Measurements from ENCODE around the gene MIA. TPM values are rescaled to one million over a fixed set of nuclear protein-coding genes. Genes with fewer than 3 reads are reported as not detected.
"Not testable (repeated sequence)": the region's sequence is repeated elsewhere in the genome, so short reads cannot be mapped to it uniquely, and the experiment has no call there.

MIA gene
- total RNA-seq, 2 experiments from 2014 or later: not detected

GRCh38 chr19:40766385-40766784, 8.9 kb upstream of the MIA start:
- POLR2A ChIA-PET: interaction anchor here (0.6 to 1.2 kb wide), 4 partner anchors 11 to 82 kb away, joined by 3 to 4 read pairs (median 4); no protein-coding TSS in a partner anchor
- not testable (repeated sequence) for H3K4me3 Mint-ChIP-seq; DNase-seq; H3K9me3 Mint-ChIP-seq (ENCODE audit: insufficient read depth); ATAC-seq; H3K27me3 Mint-ChIP-seq (ENCODE audit: low read depth)
- peak overlapping the region; percentile 43 for H3K27ac Mint-ChIP-seq
- peaks cover 74% of the 10 kb centered on the region for H3K36me3 Mint-ChIP-seq (ENCODE audit: low read depth)
- peaks cover 63% of the 10 kb centered on the region for H3K4me1 Mint-ChIP-seq (ENCODE audit: low read depth)
- CTCF ChIA-PET: interaction anchor here (1.3 kb wide), 1 partner anchor 32 kb away, joined by 4 read pairs; the partner anchor contains the start of gene EGLN2

- no peak overlapping the region for H3K27ac Mint-ChIP-seq
- ChIA-PET POLR2A (no interaction called here), CTCF (no interaction called here)
- DNase-seq: no peak
- H3K36me3 Mint-ChIP-seq (ENCODE audit: low read depth): peaks cover 56% of the 10 kb centered on the region
- H3K27me3 Mint-ChIP-seq (ENCODE audit: low read depth): no peaks in the 10 kb centered on the region
- no peaks in the 10 kb centered on the region for H3K9me3 Mint-ChIP-seq (ENCODE audit: insufficient read depth)
- peaks cover 41% of the 10 kb centered on the region for H3K4me1 Mint-ChIP-seq (ENCODE audit: low read depth)
- no peak for ATAC-seq
- no peak overlapping the region for H3K4me3 Mint-ChIP-seq
These were observed 6.5 kb upstream of the MIA start for GRCh38 chr19:40768869-40769268.

DNA sequence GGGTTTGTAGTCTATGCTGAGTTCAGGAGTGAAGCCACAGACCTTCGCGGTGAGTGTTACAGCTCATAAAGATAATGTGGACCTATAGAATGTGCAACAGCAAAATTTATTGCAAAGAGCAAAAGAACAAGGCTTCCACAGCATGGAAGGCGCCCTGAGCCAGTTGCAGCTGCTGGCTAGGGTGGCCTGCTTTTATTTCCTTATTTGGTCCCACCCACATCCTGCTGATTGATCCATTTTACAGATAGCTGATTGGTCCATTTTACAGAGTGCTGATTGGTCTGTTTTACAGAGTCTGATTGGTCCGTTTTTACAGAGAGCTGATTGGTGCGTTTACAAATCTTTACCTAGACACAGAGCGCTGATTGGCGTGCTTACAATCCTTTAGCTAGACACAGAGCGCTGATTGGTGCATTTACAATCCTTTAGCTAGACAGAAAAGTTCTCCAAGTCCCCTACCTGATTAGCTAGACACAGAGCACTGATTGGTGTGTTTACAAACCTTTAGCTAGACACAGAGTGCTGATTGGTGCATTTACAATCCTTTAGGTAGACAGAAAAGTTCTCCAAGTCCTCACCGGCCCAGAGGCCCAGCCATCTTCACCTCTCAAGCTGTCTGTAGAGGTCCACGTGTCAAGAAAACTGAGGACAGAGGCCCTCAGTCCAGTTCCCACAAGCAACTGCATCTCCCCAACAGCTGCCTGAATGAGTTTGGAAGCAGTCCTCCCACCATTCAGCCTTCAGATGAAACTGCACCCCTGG, 4.0 kb upstream of the MIA start:
- Mint-ChIP-seq H3K4me1 (ENCODE audit: low read depth) (peaks cover 30% of the 10 kb centered on the region), H3K36me3 (ENCODE audit: low read depth) (peaks cover 34% of the 10 kb centered on the region), H3K27ac (peak overlapping the region; percentile 56)
- peak; percentile 23 for ATAC-seq
- ChIA-PET POLR2A (interaction anchor here (0.6 to 0.9 kb wide), 2 partner anchors 11 to 15 kb away, joined by 3 to 4 read pairs; no protein-coding TSS in a partner anchor), CTCF (interaction anchor here (0.7 to 2.1 kb wide), 7 partner anchors 15 to 137 kb away, joined by 4 to 8 read pairs (median 5); partner anchors contain the start of gene EGLN2)
- not testable (repeated sequence) for H3K4me3 Mint-ChIP-seq; H3K9me3 Mint-ChIP-seq (ENCODE audit: insufficient read depth); H3K27me3 Mint-ChIP-seq (ENCODE audit: low read depth); DNase-seq

GRCh38 chr19:40775632-40776022, 306 bp downstream of the MIA start:
- no peak overlapping the region for H3K27ac Mint-ChIP-seq
- no peaks in the 10 kb centered on the region for H3K27me3 Mint-ChIP-seq (ENCODE audit: low read depth)
- peaks cover 50% of the 10 kb centered on the region for H3K4me1 Mint-ChIP-seq (ENCODE audit: low read depth)
- ChIA-PET CTCF (interaction anchor here (4.2 to 4.9 kb wide), 2 partner anchors 23 to 31 kb away, joined by 49 to 63 read pairs; partner anchors contain the start of gene EGLN2), POLR2A (interaction anchor here (5.1 kb wide), 1 partner anchor 23 kb away, joined by 94 read pairs; the partner anchor contains the start of genes ACTMAP and SNRPA)
- DNase-seq (no peak), ATAC-seq (no peak)
- no peaks in the 10 kb centered on the region for H3K9me3 Mint-ChIP-seq (ENCODE audit: insufficient read depth)
- peaks cover 29% of the 10 kb centered on the region for H3K36me3 Mint-ChIP-seq (ENCODE audit: low read depth)
- no peak overlapping the region for H3K4me3 Mint-ChIP-seq

- ATAC-seq (no peak), DNase-seq (no peak)
- ChIA-PET CTCF (interaction anchor here (2.0 to 4.9 kb wide), 6 partner anchors 13 to 171 kb away, joined by 5 to 63 read pairs (median 10); partner anchors contain the start of genes ACTMAP and EGLN2), POLR2A (interaction anchor here (0.7 to 5.1 kb wide), 6 partner anchors 16 to 527 kb away, joined by 3 to 94 read pairs (median 4); partner anchors contain the start of genes ACTMAP, EGLN2 and SNRPA)
- H3K27ac Mint-ChIP-seq: peak overlapping the region; percentile 99
- peaks cover 23% of the 10 kb centered on the region for H3K36me3 Mint-ChIP-seq (ENCODE audit: low read depth)
- H3K27me3 Mint-ChIP-seq (ENCODE audit: low read depth): no peaks in the 10 kb centered on the region
- peaks cover 44% of the 10 kb centered on the region for H3K4me1 Mint-ChIP-seq (ENCODE audit: low read depth)
- no peaks in the 10 kb centered on the region for H3K9me3 Mint-ChIP-seq (ENCODE audit: insufficient read depth)
- no peak overlapping the region for H3K4me3 Mint-ChIP-seq
These were observed 1.0 kb downstream of the MIA start for GRCh38 chr19:40776364-40776763.

DNA sequence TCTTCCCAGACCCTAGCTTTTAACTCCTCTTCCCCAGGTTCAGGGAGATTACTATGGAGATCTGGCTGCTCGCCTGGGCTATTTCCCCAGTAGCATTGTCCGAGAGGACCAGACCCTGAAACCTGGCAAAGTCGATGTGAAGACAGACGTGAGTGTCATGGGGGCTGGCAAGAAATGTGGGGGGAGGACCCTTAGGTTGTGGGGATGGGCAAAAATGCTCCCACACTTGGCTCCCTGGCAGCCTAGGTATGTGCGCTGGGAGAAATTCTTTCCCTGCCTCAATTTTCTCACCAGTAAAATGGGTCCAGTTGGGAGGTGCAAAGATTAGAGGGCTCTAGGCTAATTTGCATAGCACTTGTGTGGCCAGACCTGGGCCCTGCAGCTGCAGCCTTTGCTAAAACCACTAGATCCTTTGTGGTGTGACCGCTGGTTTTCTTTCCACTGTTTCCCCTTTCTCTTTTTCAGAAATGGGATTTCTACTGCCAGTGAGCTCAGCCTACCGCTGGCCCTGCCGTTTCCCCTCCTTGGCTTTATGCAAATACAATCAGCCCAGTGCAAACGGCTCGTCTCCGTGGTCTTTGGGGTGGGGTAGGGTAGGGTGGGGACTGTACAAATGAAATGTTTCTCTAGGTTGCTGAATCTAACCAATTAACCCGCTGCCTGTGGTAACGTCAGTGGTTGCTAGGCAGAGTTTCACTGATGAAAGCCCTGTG, 1.8 kb downstream of the MIA start:
- ChIA-PET CTCF (interaction anchor here (0.8 to 4.9 kb wide), 18 partner anchors 10 to 356 kb away, joined by 3 to 63 read pairs (median 7); partner anchors contain the start of genes ACTMAP, BLVRB and EGLN2), POLR2A (interaction anchor here (0.7 to 5.1 kb wide), 17 partner anchors 10 to 530 kb away, joined by 3 to 94 read pairs (median 4); partner anchors contain the start of genes ACTMAP, COQ8B, EGLN2 and SNRPA)
- no peaks in the 10 kb centered on the region for H3K27me3 Mint-ChIP-seq (ENCODE audit: low read depth)
- peaks cover 20% of the 10 kb centered on the region for H3K36me3 Mint-ChIP-seq (ENCODE audit: low read depth)
- H3K4me1 Mint-ChIP-seq (ENCODE audit: low read depth): peaks cover 41% of the 10 kb centered on the region
- H3K9me3 Mint-ChIP-seq (ENCODE audit: insufficient read depth): no peaks in the 10 kb centered on the region
- DNase-seq (peak; percentile 98), ATAC-seq (peak; percentile 57)
- peak overlapping the region; percentile 99 for H3K27ac Mint-ChIP-seq
- peak overlapping the region; percentile 91 for H3K4me3 Mint-ChIP-seq

DNA sequence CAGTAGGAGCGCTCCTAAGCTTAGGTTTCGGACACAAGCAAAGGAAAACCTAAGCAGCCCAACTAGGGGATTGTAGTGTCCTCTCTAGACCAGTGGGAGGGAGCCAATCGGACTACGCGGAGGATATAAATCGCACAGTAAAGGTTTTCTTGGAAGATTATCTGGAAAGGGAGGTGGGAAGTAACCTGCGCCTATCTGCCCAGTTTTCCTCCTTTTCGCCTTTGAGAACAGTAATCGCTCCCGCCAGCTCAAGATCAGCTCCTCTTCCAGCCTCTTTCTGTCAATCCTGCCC, 2.3 kb downstream of the MIA start:
- H3K4me3 Mint-ChIP-seq: peak overlapping the region; percentile 91
- H3K4me1 Mint-ChIP-seq (ENCODE audit: low read depth): peaks cover 41% of the 10 kb centered on the region
- CTCF ChIA-PET: interaction anchor here (0.8 to 4.9 kb wide), 19 partner anchors 10 to 357 kb away, joined by 3 to 63 read pairs (median 6); partner anchors contain the start of genes ACTMAP, BLVRB and EGLN2
- H3K9me3 Mint-ChIP-seq (ENCODE audit: insufficient read depth): no peaks in the 10 kb centered on the region
- H3K27ac Mint-ChIP-seq: peak overlapping the region; percentile 99
- no peak for ATAC-seq
- H3K36me3 Mint-ChIP-seq (ENCODE audit: low read depth): peaks cover 21% of the 10 kb centered on the region
- DNase-seq: no peak
- POLR2A ChIA-PET: interaction anchor here (0.9 to 5.1 kb wide), 15 partner anchors 10 to 529 kb away, joined by 3 to 94 read pairs (median 4); partner anchors contain the start of genes ACTMAP, COQ8B, EGLN2 and SNRPA
- H3K27me3 Mint-ChIP-seq (ENCODE audit: low read depth): no peaks in the 10 kb centered on the region

DNA sequence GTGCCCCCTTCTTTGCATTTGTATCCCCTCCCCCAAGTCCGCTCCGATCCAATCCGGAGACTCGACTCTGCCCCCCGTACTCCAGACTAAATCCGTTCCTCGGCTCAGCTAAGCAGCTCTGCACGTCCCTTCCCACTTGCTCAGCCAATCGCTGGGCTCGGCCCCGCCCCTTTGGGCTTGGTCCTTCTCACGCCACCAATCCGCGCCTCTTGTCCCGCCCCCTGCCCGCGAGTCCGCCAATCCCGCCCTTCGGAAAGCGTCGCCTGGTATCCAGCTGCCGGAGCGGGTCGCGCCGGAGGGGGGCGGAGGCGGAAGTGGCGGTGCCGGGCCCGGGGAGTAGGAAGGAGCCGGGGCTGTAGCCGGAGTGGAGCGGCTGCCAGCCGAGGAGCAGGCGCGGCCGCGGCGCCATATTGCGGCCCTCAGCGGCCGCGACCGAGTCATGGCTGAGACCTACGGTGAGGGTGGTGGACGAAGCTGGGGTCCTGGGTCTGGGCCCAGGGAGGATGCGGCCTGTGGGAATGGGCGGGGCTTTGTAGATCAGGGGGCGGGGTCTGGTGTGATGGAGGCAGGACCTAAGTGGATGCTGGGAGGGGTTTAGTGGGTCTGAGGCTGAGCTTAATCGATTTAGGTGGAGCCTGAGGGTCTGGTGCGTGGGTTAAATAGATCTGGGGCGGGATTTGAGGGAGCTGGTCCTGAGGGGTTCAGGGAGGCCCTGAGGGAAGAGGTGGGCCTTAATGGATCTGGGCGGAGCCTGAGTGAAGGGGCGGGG, 2.8 kb downstream of the MIA start, which contains the start of gene RAB4B:
TSS of gene RAB4B (plus strand) at position 311 of the 769 bp plus-strand sequence. CDS start at position 440, 129 bp downstream.
- peaks cover 21% of the 10 kb centered on the region for H3K36me3 Mint-ChIP-seq (ENCODE audit: low read depth)
- peak within 1 kb of the TSS; percentile 91 for H3K4me3 Mint-ChIP-seq
- peak; percentile 87 for ATAC-seq
- peaks cover 41% of the 10 kb centered on the region for H3K4me1 Mint-ChIP-seq (ENCODE audit: low read depth)
- POLR2A ChIA-PET: interaction anchor here (0.6 to 5.1 kb wide), 23 partner anchors 8 to 529 kb away, joined by 3 to 94 read pairs (median 4); partner anchors contain the start of genes ACTMAP, COQ8B, EGLN2 and ITPKC
- peak; percentile 100 for DNase-seq
- no peaks in the 10 kb centered on the region for H3K9me3 Mint-ChIP-seq (ENCODE audit: insufficient read depth)
- CTCF ChIA-PET: interaction anchor here (1.0 to 4.9 kb wide), 20 partner anchors 11 to 366 kb away, joined by 3 to 63 read pairs (median 6); partner anchors contain the start of genes ACTMAP, BLVRB and EGLN2
- H3K27me3 Mint-ChIP-seq (ENCODE audit: low read depth): no peaks in the 10 kb centered on the region
- H3K27ac Mint-ChIP-seq: peak within 1 kb of the TSS; percentile 99

GRCh38 chr19:40778706-40779284, 3.5 kb downstream of the MIA start:
- peak overlapping the region; percentile 91 for H3K4me3 Mint-ChIP-seq
- no peak for ATAC-seq
- no peaks in the 10 kb centered on the region for H3K9me3 Mint-ChIP-seq (ENCODE audit: insufficient read depth)
- no peak for DNase-seq
- no peaks in the 10 kb centered on the region for H3K27me3 Mint-ChIP-seq (ENCODE audit: low read depth)
- peaks cover 41% of the 10 kb centered on the region for H3K4me1 Mint-ChIP-seq (ENCODE audit: low read depth)
- H3K27ac Mint-ChIP-seq: peak overlapping the region; percentile 99
- H3K36me3 Mint-ChIP-seq (ENCODE audit: low read depth): peaks cover 24% of the 10 kb centered on the region
- ChIA-PET CTCF (interaction anchor here (1.0 to 4.9 kb wide), 15 partner anchors 17 to 366 kb away, joined by 3 to 63 read pairs (median 8); partner anchors contain the start of genes ACTMAP, BLVRB and EGLN2), POLR2A (interaction anchor here (0.6 to 5.1 kb wide), 15 partner anchors 9 to 173 kb away, joined by 3 to 94 read pairs (median 4); partner anchors contain the start of genes ACTMAP, COQ8B, EGLN2 and ITPKC)

DNA sequence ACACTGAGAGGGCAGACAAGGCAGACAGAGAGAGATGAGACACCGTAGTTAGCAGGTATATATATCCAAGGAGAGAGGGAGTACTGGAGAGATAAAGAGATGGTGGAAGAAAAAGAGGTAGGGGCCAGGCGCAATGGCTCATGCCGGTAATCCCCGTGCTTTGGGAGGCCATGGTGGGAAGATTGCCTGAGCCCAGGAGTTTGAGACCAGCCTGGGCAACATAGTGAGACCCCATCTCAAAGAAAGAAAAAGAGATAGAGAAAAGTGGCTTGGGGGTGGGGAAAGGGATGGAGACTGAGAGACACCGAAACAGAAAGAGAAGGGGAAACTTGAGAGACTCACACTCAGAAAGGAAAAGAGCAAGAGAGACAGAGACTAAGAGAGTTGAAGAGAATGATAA, 5.3 kb downstream of the MIA start:
- Mint-ChIP-seq H3K4me3 (no peak overlapping the region), H3K27me3 (ENCODE audit: low read depth) (no peaks in the 10 kb centered on the region), H3K27ac (peak overlapping the region; percentile 37), H3K4me1 (ENCODE audit: low read depth) (peaks cover 35% of the 10 kb centered on the region), H3K36me3 (ENCODE audit: low read depth) (peaks cover 21% of the 10 kb centered on the region), H3K9me3 (ENCODE audit: insufficient read depth) (no peaks in the 10 kb centered on the region)
- no peak for ATAC-seq
- no peak for DNase-seq
- ChIA-PET CTCF (interaction anchor here (4.9 kb wide), 1 partner anchor 26 kb away, joined by 63 read pairs; no protein-coding TSS in a partner anchor), POLR2A (interaction anchor here (5.1 kb wide), 1 partner anchor 28 kb away, joined by 94 read pairs; the partner anchor contains the start of genes ACTMAP and SNRPA)

Measured in activated CD8-positive, alpha-beta T cell treated with anti-CD3 and anti-CD28 coated beads, Interleukin-2, amount 10 ng/mL, durations not matched to agents 7 days and 5 days (primary cell).